Stimulated activated CD4-positive, alpha-beta T cell treated with anti-CD3 and anti-CD28 coated beads, Interleukin-12 subunit alpha, Interleukin-12 subunit beta, amount 100 ng/mL, for 24 hours (primary cell): Measurements from ENCODE around the gene MGARP.
"Not testable (repeated sequence)": the region's sequence is repeated elsewhere in the genome, so short reads cannot be mapped to it uniquely, and the experiment has no call there.

Experiments
- DNase-seq, 2 experiments: peaks; one replicate each; pipeline ENCODE4 v3.0.0-alpha.2; 2020; ENCODE audit warnings: low read depth in 2 of 2

Gene MGARP

GRCh38 chr4:139295942-139296299 is 15.9 kb upstream of the MGARP start:
- no peak for DNase-seq

GRCh38 chr4:139295206-139295941 is 15.3 kb upstream of the MGARP start:
- peak; percentile 94 to 99 for DNase-seq

- no peak for DNase-seq
Observed at GRCh38 chr4:139286186-139286698, 6.2 kb upstream of the MGARP start.

GRCh38 chr4:139282721-139283075 is 2.7 kb upstream of the MGARP start:
- no peak for DNase-seq

GRCh38 chr4:139282065-139282720 is 2.2 kb upstream of the MGARP start:
- no peak for DNase-seq

- no peak for DNase-seq
Observed at GRCh38 chr4:139278912-139279759, 889 bp downstream of the MGARP start.

- no peak for DNase-seq
Observed at GRCh38 chr4:139278485-139278884, 1.5 kb downstream of the MGARP start.

- no peak for DNase-seq
Observed at GRCh38 chr4:139275281-139275735, 4.7 kb downstream of the MGARP start.

GRCh38 chr4:139274790-139275189 is 5.2 kb downstream of the MGARP start:
- DNase-seq: no peak

- no peak for DNase-seq
Observed at GRCh38 chr4:139273835-139274234, 6.2 kb downstream of the MGARP start.

GRCh38 chr4:139267301-139267700 is 12.7 kb downstream of the MGARP start:
- DNase-seq: no peak

- peak; percentile 61 to 77 for DNase-seq
Observed at GRCh38 chr4:139266583-139267257, 13.3 kb downstream of the MGARP start.

- DNase-seq: no peak
Observed at GRCh38 chr4:139266208-139266582, 13.8 kb downstream of the MGARP start.

GRCh38 chr4:139265654-139266053 is 14.4 kb downstream of the MGARP start:
- DNase-seq: no peak

GRCh38 chr4:139256349-139256748 is 23.7 kb downstream of the MGARP start:
- DNase-seq: no peak

GRCh38 chr4:139255581-139255980 is 24.4 kb downstream of the MGARP start:
- not testable (repeated sequence) for DNase-seq

GRCh38 chr4:139253713-139254112 is 26.3 kb downstream of the MGARP start:
- DNase-seq: no peak

GRCh38 chr4:139253046-139253445 is 27.0 kb downstream of the MGARP start:
- DNase-seq: no peak

- no peak for DNase-seq
Observed at GRCh38 chr4:139247700-139248238, 32.3 kb downstream of the MGARP start.

- DNase-seq: no peak
Observed at GRCh38 chr4:139247241-139247640, 32.8 kb downstream of the MGARP start.

GRCh38 chr4:139246166-139246565 is 33.9 kb downstream of the MGARP start:
- no peak for DNase-seq

GRCh38 chr4:139245590-139245989 is 34.4 kb downstream of the MGARP start:
- no peak for DNase-seq
